GM19455 (cell line): ENCODE measurements around the gene KIRREL2.
"Not testable (repeated sequence)": the region's sequence is repeated elsewhere in the genome, so short reads cannot be mapped to it uniquely, and the experiment has no call there.

Source experiments
- ATAC-seq: cut with Tn5 transposase; IDR thresholded peaks from one replicate; pipeline ENCODE4 v1.9.1; 2021; ENCODE audit not compliant: unreplicated experiment

KIRREL2 gene

GRCh38 chr19:35856546-35857149 lies at the start of gene KIRREL2:
TSS of gene KIRREL2 (plus strand) at chr19:35856911. CDS start at chr19:35857120, 209 bp downstream.
- no peak for ATAC-seq

- no peak for ATAC-seq
Measured at GRCh38 chr19:35807633-35808032, 49.1 kb upstream of the KIRREL2 start.

GRCh38 chr19:35811317-35812219 lies 45.1 kb upstream of the KIRREL2 start:
- ATAC-seq: no peak

GRCh38 chr19:35812220-35813042 lies 44.3 kb upstream of the KIRREL2 start, which contains the start of gene PRODH2:
TSS of gene PRODH2 (minus strand) at chr19:35812845. CDS start at chr19:35812805, 40 bp downstream.
- no peak for ATAC-seq

GRCh38 chr19:35813043-35813890 lies 43.4 kb upstream of the KIRREL2 start:
- no peak for ATAC-seq

- ATAC-seq: no peak
Measured at GRCh38 chr19:35816262-35816661, 40.4 kb upstream of the KIRREL2 start.

- no peak for ATAC-seq
Measured at GRCh38 chr19:35816846-35817245, 39.9 kb upstream of the KIRREL2 start.

GRCh38 chr19:35818445-35818844 lies 38.3 kb upstream of the KIRREL2 start:
- ATAC-seq: no peak

- no peak for ATAC-seq
Measured at GRCh38 chr19:35822579-35822978, 34.1 kb upstream of the KIRREL2 start.

- ATAC-seq: no peak
Measured at GRCh38 chr19:35824150-35824549, 32.6 kb upstream of the KIRREL2 start.

- ATAC-seq: no peak
Measured at GRCh38 chr19:35828692-35829301, 27.9 kb upstream of the KIRREL2 start.

GRCh38 chr19:35830986-35831385 lies 25.7 kb upstream of the KIRREL2 start:
- no peak for ATAC-seq

- ATAC-seq: no peak
Measured at GRCh38 chr19:35832054-35832453, 24.7 kb upstream of the KIRREL2 start.

GRCh38 chr19:35833972-35834371 lies 22.7 kb upstream of the KIRREL2 start:
- no peak for ATAC-seq

GRCh38 chr19:35836096-35836495 lies 20.6 kb upstream of the KIRREL2 start:
- ATAC-seq: not testable (repeated sequence)

- no peak for ATAC-seq
Measured at GRCh38 chr19:35841961-35842595, 14.6 kb upstream of the KIRREL2 start.

GRCh38 chr19:35842666-35843272 lies 13.9 kb upstream of the KIRREL2 start:
- no peak for ATAC-seq

- no peak for ATAC-seq
Measured at GRCh38 chr19:35843676-35844481, 12.8 kb upstream of the KIRREL2 start.
